Endothelial cell of umbilical vein (primary cell): ENCODE measurements around the gene NINL. TPM values are rescaled to one million over a fixed set of nuclear protein-coding genes. Genes with fewer than 3 reads are reported as not detected.
"Not testable (repeated sequence)": the region's sequence is repeated elsewhere in the genome, so short reads cannot be mapped to it uniquely, and the experiment has no call there.

Source experiments
- BruUV-seq: library from RNA; stranded (reverse); fragments of 400-500 nt; replicated peaks from 2 replicates; lab custom pipeline; 2021; lab: Mats Ljungman, UMichigan
- CTCF ChIA-PET: fragments of 300-600, 350-600 bp; sonication (Branson Sonifier 250); formaldehyde crosslinking; loops from one replicate; lab custom pipeline; 2021; ENCODE audit warnings: antibody characterized with exemption, inconsistent platforms; lab: Charles Lee
- POLR2A ChIA-PET: fragments of 300-600, 350-600 bp; sonication (Branson Sonifier 250); formaldehyde crosslinking; loops from one replicate; lab custom pipeline; 2021; ENCODE audit warnings: antibody characterized with exemption, inconsistent platforms; lab: Charles Lee
- DNase-seq: peaks from one replicate; pipeline ENCODE4 v3.0.0-alpha.2; 2011; ENCODE audit warnings: low read depth, low spot score
- FAIRE-seq: peaks from 2 replicates; lab custom pipeline; 2011; peaks lifted over from hg19 to GRCh38; lab: Jason Lieb, UNC
- H2AFZ ChIP-seq: 2 replicates; pipeline ENCODE4 v1.6.0; 2012; ENCODE audit warnings: low read depth, low read length, control low read depth, inconsistent platforms
- H3K27ac ChIP-seq: 2 replicates; pipeline ENCODE4 v1.5.1; 2011; ENCODE audit warnings: low read depth, mild to moderate bottlenecking, control low read depth, low read length, moderate library complexity; ENCODE audit not compliant: insufficient read depth
- H3K27me3 ChIP-seq, 2 experiments: 2 replicates each; pipeline versions ENCODE4 v1.6.0 to v1.6.1; 2011; ENCODE audit warnings: low read length in 2 of 2, mixed read lengths in 1 of 2; ENCODE audit not compliant: control insufficient read depth in 2 of 2, insufficient read depth in 2 of 2
- H3K36me3 ChIP-seq, 2 experiments: 2 replicates in 1 of 2; 3 replicates in 1 of 2; pipeline ENCODE4 v1.5.1; 2011; ENCODE audit warnings: low read length in 2 of 2, mild to moderate bottlenecking in 1 of 2, moderate library complexity in 1 of 2; ENCODE audit not compliant: control insufficient read depth in 2 of 2, insufficient read depth in 2 of 2; ENCODE audit errors: extremely low read depth in 1 of 2
- H3K4me1 ChIP-seq: 3 replicates; pipeline ENCODE4 v1.5.1; 2011; ENCODE audit warnings: mild to moderate bottlenecking, low read length; ENCODE audit not compliant: control insufficient read depth, insufficient read depth; ENCODE audit errors: extremely low read depth
- H3K4me2 ChIP-seq: 2 replicates; pipeline ENCODE4 v1.6.1; 2011; ENCODE audit warnings: low read length, control low read depth, mixed read lengths; ENCODE audit not compliant: insufficient read depth
- H3K4me3 ChIP-seq, 3 experiments: fragments of 200-600 bp in 1 of 3; sonication (generic), shearing (Covaris generic) in 1 of 3; replicated peaks in 1 of 3; 2 replicates each; pipeline ENCODE4 v1.5.1; 2011 to 2016; ENCODE audit warnings: control low read depth in 3 of 3, low read length in 3 of 3, mild to moderate bottlenecking in 2 of 3, inconsistent platforms in 1 of 3, low read depth in 1 of 3, moderate library complexity in 1 of 3; ENCODE audit not compliant: insufficient read depth in 1 of 3
- H3K79me2 ChIP-seq: 2 replicates; pipeline ENCODE4 v1.6.0; 2012; ENCODE audit warnings: low read length, inconsistent platforms; ENCODE audit not compliant: control insufficient read depth, insufficient read depth
- H3K9ac ChIP-seq: replicated peaks from 2 replicates; pipeline ENCODE3; 2011; ENCODE audit warnings: low read length, control low read depth; ENCODE audit not compliant: insufficient read depth; ENCODE audit errors: extremely low read depth
- H3K9me1 ChIP-seq: replicated peaks from 3 replicates; pipeline ENCODE4 v1.6.0; 2011; ENCODE audit warnings: mild to moderate bottlenecking, low read length; ENCODE audit not compliant: control insufficient read depth, insufficient read depth; ENCODE audit errors: extremely low read depth
- H3K9me3 ChIP-seq: replicated peaks from 2 replicates; pipeline ENCODE4 v1.5.1; 2012; ENCODE audit warnings: low read length, inconsistent platforms; ENCODE audit not compliant: control insufficient read depth, insufficient read depth
- H4K20me1 ChIP-seq: replicated peaks from 2 replicates; pipeline ENCODE3; 2011; ENCODE audit warnings: mild to moderate bottlenecking, low read length; ENCODE audit not compliant: control insufficient read depth, insufficient read depth; ENCODE audit errors: extremely low read depth
- CTCF ChIP-seq, 2 donors: IDR thresholded peaks; 1 replicate in 1 of 2; 2 replicates in 1 of 2; pipeline ENCODE4 v1.5.1; 2011; ENCODE audit warnings: low read length in 2 of 2, mild to moderate bottlenecking in 2 of 2, moderate library complexity in 2 of 2, control low read depth in 1 of 2, inconsistent platforms in 1 of 2, low read depth in 1 of 2; ENCODE audit not compliant: insufficient read depth in 1 of 2; ENCODE audit errors: extremely low read depth in 1 of 2
- JUN ChIP-seq: IDR thresholded peaks from 2 replicates; pipeline ENCODE4 v1.6.1; 2011; ENCODE audit warnings: borderline replicate concordance, low read depth; ENCODE audit not compliant: insufficient read length, insufficient read depth
- MAX ChIP-seq: IDR thresholded peaks from 2 replicates; pipeline ENCODE4 v1.6.1; 2011; ENCODE audit not compliant: insufficient read depth, insufficient read length
- dilution Hi-C: fragments of 300-500 bp; cut with MboI; formaldehyde crosslinking; loops from one replicate; pipeline ENCODE4 v1.15.0; 2019; ENCODE audit warnings: low sequenced_read_pairs; ENCODE audit not compliant: extremely low pct_ligation_motif_present
- intact Hi-C: fragments of 100-400 bp; cut with micrococcal nuclease; formaldehyde crosslinking; loops from one replicate; pipeline ENCODE4 v1.10.0; 2022
- polyA plus RNA-seq, 4 experiments: library from polyadenylated mRNA; depleted of rRNA in 3 of 4; stranded (reverse) in 3 of 4; unstranded in 1 of 4; fragments of >200 nt; gene quantifications; 2 replicates each; pipeline versions ENCODE4 v1.2.1 to v1.2.3, GENCODE V29; 2011 to 2012; ENCODE audit warnings: missing spikeins in 1 of 4
- total RNA-seq: library from RNA; stranded (reverse); gene quantifications from 2 replicates; pipeline ENCODE4 v1.2.3, GENCODE V29; 2021

The NINL gene
- total and polyA plus RNA-seq, 2 donors (not counting 3 experiments of a cell fraction or from before 2014, with no cell fraction given): 13.2 to 25.5 TPM

- Histone ChIP-seq H3K9me1 (no peaks in the 10 kb centered on the region), H3K27ac (no peak overlapping the region), H3K27me3 (no peaks in the 10 kb centered on the region), H3K36me3 (peaks cover 4 to 17% of the 10 kb centered on the region in 2 experiments), H2AFZ (no peak overlapping the region), H3K4me3 (no peak overlapping the region), H3K9me3 (no peaks in the 10 kb centered on the region), H3K9ac (no peak overlapping the region), H4K20me1 (no peaks in the 10 kb centered on the region), H3K4me2 (no peak overlapping the region), H3K4me1 (peaks cover 19% of the 10 kb centered on the region), H3K79me2 (no peaks in the 10 kb centered on the region)
- no peak for TF ChIP-seq CTCF (IDR thresholded peaks at IDR 0.05; ENCODE audit: extremely low read depth in 1 of 2, insufficient read depth in 1 of 2, low read depth in 1 of 2, low read length in 2 of 2)
- DNase-seq (no peak), FAIRE-seq (no peak)
- ChIA-PET CTCF (no interaction called here), POLR2A (no interaction called here)
- no TSS peak for BruUV-seq
- dilution Hi-C loops: no loop called here
- intact Hi-C loops: no loop called here
Measured at GRCh38 chr20:25504366-25505135, 80.8 kb downstream of the NINL start.

GRCh38 chr20:25503936-25504335 lies 81.4 kb downstream of the NINL start:
- no peak for TF ChIP-seq JUN
- no peak for TF ChIP-seq MAX
- Histone ChIP-seq H3K4me2 (no peak overlapping the region), H4K20me1 (no peaks in the 10 kb centered on the region), H3K9ac (no peak overlapping the region), H3K9me3 (no peaks in the 10 kb centered on the region), H3K36me3 (peaks cover 4 to 11% of the 10 kb centered on the region in 2 experiments), H3K79me2 (no peaks in the 10 kb centered on the region), H3K27ac (no peak overlapping the region), H2AFZ (no peak overlapping the region), H3K27me3 (no peaks in the 10 kb centered on the region), H3K9me1 (no peaks in the 10 kb centered on the region), H3K4me1 (peaks cover 17% of the 10 kb centered on the region), H3K4me3 (no peak overlapping the region)
- dilution Hi-C loops: no loop called here
- ChIA-PET CTCF (no interaction called here), POLR2A (no interaction called here)
- intact Hi-C loops: no loop called here
- FAIRE-seq: no peak
- DNase-seq: no peak
- BruUV-seq: no TSS peak

- FAIRE-seq, H3K9me1 ChIP-seq, intact Hi-C loops, H3K27me3 ChIP-seq, H3K27ac ChIP-seq, H3K4me1 ChIP-seq, DNase-seq, H3K4me3 ChIP-seq, H3K4me2 ChIP-seq, dilution Hi-C loops, H2AFZ ChIP-seq, CTCF ChIA-PET, H3K9me3 ChIP-seq, H4K20me1 ChIP-seq, H3K9ac ChIP-seq, POLR2A ChIA-PET, BruUV-seq, H3K79me2 ChIP-seq: not testable (repeated sequence)
- peaks cover 4 to 13% of the 10 kb centered on the region in 2 experiments for H3K36me3 ChIP-seq
Measured at GRCh38 chr20:25503051-25503639, 82.2 kb downstream of the NINL start.
